Stimulated activated CD8-positive, alpha-beta memory T cell treated with anti-CD3 and anti-CD28 coated beads, Interleukin-7, amount 100 ng/mL, for 4 hours (primary cell): ENCODE results near the gene ABCB8.

Experiments
- DNase-seq, 2 donors: peaks; one replicate each; pipeline ENCODE4 v3.0.0-alpha.2; 2020; ENCODE audit warnings: low read depth in 2 of 2

Gene ABCB8

GRCh38 chr7:151074817-151075661 is 46.8 kb downstream of the ABCB8 start:
- DNase-seq: no peak

DNA sequence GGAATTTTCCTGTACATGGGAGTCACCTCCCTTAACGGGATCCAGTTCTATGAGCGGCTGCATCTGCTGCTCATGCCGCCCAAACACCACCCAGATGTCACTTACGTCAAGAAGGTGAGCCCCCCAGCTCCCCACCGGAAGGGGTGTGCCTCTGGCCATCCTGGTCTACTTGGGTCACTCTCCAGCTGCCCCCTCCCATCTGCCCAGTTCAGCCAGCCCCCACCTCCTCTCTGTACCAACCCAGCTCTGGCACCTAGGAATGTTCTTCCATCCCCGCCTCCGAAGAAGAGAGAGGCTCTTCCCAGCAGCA is 47.4 kb downstream of the ABCB8 start:
- no peak for DNase-seq

DNA sequence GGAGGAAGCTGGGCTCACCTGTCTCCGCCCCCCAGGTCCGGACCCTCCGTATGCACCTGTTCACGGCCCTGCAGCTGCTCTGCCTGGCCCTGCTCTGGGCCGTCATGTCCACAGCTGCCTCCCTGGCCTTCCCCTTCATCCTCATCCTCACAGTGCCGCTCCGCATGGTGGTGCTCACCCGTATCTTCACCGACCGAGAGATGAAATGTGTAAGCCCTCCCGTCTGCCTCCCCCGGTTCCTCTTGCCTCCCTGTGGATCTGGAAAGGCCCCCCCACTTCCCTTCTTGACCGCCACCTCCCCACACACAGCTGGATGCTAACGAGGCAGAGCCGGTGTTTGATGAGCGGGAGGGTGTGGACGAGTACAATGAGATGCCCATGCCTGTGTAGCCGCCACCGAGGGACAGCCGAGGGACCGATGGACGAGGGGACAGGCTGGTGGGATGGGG is 47.8 kb downstream of the ABCB8 start:
- DNase-seq: no peak

DNA sequence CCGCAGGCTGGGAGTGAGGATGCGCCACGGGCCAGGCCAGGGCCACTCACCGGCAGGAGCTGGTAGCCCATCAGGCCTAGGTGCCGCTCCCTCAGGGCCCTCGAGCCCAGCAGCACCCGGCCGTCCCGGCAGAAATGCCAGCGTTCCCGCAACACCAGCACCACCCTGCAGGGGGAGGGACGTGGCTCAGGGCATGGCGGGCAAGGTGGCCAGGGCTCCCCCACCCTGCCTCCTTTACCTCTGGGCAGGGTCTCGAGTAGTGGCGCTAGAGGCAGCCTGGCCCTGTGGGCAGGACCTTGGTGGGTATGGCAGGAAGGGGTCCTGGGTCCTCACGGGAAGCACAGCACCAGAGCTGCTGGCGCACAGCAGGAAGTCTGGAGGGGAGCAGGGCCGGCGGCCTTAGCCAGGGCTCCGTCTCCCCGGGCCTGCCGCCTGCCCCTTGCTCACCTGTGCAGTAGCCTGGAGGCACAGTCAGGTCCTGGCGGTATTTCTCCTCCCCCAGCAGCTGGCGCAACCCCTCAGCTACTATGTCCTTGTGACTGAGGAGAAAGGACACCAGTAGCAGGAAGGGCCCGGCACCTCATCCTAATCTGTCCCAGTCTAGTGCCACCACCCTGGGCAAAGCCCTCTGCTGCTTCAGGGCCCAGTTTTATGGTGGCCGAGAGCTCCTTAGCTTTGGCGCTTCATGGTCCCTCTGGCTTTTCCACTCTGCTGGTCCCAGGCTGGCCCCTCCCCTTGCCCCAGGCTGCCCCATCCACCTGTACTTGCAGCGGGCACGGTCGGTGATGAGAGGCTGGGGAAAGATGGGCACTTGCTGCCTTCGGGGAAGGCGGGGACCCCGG is 48.8 kb downstream of the ABCB8 start:
- DNase-seq: no peak

DNA sequence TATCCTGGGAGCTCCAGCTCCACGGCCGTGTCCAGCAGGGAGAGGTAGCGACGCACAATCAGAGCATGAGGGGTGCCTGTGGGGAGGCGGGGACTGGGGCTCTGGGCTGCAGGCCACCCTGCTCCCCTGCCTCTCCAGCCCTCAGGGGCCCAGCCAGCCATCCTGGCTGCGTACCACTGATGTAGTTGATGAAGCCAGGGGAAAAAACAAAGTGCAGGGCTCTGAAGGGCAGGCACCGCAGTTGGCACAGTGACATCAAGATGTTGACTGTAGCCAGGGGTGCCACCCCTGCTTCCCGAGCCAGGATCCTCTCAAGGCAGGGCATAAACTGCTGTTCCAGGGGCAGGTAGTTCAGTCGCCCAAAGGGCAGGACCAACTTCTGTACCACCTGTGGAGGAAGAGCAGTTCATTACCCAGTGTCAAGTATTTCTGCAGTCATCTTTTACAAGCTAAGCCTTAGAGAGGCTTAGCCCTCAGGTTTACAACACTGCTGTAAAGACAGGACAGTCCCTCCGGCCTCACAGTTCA is 49.5 kb downstream of the ABCB8 start:
- DNase-seq: no peak

- DNase-seq: no peak
Observed at GRCh38 chr7:151078233-151079040, 50.2 kb downstream of the ABCB8 start.

- no peak for DNase-seq
Observed at GRCh38 chr7:151079199-151079910, 51.1 kb downstream of the ABCB8 start.

DNA sequence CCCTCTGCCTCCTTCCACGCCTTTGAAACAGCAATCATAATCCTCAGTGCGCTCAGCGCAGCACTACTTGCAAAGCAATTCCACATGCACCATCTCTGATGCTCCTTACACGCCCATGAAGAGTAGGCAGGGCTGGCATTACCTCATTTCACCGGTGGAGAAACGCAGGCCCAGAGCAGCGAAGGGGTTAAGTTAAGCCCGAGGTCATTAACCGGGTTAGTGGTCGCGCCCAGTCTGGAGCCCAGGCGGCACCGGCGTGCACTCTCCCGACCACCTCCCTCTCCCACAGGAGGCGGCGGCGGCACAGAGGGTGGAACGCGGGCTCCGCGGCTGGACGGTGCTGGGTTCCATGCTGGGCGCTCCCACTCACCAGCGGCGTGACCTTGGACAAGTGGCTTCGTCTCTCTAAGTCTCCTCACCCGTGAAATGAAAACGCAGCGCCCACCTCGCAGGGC is 51.8 kb downstream of the ABCB8 start:
- no peak for DNase-seq

DNA sequence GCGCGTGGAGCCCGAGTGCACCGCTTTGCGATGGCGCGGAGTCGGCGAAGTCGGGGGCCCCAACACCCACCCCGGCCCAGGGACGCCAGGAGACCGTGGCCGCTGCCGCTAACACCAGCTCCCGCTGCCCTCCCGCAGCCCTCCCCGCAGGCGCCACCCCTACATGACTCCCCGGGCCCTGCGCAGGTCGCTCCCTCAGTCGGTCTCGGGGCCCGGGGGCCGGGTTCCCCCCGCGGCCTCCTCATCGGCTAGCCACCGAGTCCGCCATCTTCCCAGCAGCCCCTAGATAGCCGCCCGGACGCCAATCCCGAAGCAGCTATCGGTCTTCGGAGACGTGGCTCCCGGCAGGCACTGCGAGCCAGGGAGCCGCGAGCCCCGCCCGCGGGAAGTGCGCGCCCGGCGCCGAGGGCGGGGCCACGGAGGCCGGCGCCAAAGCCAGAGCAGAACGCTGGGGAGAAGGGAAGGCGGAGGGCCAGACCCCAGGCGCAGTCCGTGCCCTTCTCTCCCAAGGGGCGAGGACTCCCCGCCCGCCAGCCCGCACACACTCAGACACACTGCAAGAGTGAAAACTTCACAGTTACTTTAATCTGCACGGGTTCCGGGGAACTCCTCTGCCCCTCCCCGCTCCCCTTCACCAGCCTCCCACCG is 52.4 kb downstream of the ABCB8 start, which contains the start of gene FASTK:
Gene FASTK (minus strand): TSS at position 288 of the 648 bp plus-strand sequence. CDS start 43 bp downstream, at position 245.
- DNase-seq: peak; percentile 76 to 87

GRCh38 chr7:151081170-151082101 is 53.2 kb downstream of the ABCB8 start:
- DNase-seq: no peak

GRCh38 chr7:151082141-151083070 is 54.2 kb downstream of the ABCB8 start:
- DNase-seq: no peak

DNA sequence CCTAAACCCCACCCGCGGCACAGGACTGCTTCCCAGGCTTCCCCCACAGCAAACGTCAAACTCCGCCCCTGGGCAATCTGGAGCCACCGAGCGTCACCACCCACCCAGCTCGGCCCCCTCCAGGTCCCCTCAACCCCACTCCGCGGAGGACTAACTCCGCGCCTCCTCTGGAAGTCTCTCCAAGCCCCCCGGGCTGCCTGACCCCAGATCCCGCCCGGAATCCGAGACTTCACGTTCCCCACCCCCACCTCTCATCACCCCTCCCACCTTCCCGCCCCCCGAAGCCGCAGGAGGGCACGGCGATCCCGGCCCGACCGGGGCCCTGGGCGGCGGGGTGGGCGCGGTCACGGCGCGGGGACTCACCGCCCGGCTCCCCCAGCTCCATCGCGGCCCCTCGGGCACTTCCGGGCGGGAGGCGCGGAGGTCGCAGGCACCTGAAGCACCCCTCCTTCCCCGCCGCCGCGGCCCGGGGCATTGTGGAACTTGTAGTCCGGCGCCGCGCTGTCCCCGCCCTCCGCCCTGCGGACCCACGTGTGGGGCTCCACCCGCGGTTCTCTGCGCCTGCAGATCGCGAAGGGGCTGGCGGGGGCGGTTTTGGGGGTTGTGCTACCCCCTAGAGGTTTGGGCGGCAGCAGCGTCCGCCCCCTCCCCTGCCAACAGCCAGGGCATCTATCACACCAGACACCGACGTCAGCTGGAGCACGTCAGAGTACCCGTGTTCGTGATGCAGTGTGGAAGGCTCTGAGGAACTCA is 55.0 kb downstream of the ABCB8 start, which contains the start of gene TMUB1:
Gene TMUB1 (minus strand): TSS at position 423 of the 753 bp plus-strand sequence. CDS start 930 bp downstream, outside the sequence.
- DNase-seq: peak; percentile 69 to 87

GRCh38 chr7:151083824-151084160 is 55.5 kb downstream of the ABCB8 start:
- DNase-seq: no peak

- no peak for DNase-seq
Observed at GRCh38 chr7:151085329-151085690, 57.1 kb downstream of the ABCB8 start.

- peak; percentile 17 to 67 for DNase-seq
Observed at GRCh38 chr7:151085691-151086620, 57.7 kb downstream of the ABCB8 start, which contains the start of gene AGAP3. Gene AGAP3, plus strand, starts transcription at chr7:151086475. Its CDS starts 267 bp downstream, at chr7:151086742.

DNA sequence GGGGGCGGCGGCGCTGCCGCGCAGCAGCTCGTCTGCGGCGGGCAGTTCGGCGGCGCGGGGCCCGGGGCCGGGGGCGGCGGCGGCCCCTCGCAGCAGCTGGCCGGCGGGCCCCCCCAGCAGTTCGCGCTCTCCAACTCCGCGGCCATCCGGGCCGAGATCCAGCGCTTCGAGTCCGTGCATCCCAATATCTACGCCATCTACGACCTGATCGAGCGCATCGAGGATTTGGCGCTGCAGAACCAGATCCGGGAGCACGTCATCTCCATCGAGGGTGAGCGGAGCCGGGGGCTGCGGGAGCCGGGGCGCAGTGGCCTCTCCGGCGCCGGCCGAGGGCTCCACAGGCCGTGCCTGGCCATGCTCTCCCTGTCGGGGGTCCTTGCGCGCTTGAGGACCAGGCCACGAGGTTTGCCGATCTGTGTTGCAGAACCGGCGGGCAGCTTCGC is 58.6 kb downstream of the ABCB8 start:
- DNase-seq: no peak
